GM21526 (cell line): ENCODE results near the gene BTBD9.
"Not testable (repeated sequence)": the region's sequence is repeated elsewhere in the genome, so short reads cannot be mapped to it uniquely, and the experiment has no call there.

Experiments
- ATAC-seq: cut with Tn5 transposase; IDR thresholded peaks from one replicate; pipeline ENCODE4 v1.9.1; 2021; ENCODE audit warnings: moderate library complexity; ENCODE audit not compliant: unreplicated experiment, low FRiP score

Gene BTBD9

DNA sequence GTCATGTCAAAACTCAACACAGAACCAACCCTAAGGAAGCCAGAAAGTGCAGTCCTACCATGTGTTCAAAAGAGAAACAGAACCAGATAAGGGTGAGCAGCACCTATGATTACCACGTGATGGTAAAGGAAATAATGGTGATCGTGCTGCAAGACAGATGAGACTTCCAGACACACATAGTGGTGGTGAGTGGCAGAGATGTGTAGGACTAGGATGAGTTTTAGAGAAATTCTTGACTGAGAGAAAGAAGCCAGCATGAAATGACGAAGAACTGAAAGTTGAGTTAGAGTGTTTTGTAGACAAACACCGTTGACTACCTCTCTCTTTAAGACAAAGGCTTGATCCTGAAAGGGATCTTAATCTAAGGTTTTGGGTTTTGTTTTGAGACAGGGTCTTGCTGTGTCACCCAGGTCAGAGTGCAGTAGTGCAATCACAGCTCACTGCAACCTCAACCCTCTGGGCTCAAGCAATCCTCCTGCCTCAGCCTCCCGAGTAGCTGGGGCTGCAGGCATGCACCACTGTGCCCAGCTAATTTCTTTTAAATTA, 10.6 kb upstream of the BTBD9 start:
- no peak for ATAC-seq

DNA sequence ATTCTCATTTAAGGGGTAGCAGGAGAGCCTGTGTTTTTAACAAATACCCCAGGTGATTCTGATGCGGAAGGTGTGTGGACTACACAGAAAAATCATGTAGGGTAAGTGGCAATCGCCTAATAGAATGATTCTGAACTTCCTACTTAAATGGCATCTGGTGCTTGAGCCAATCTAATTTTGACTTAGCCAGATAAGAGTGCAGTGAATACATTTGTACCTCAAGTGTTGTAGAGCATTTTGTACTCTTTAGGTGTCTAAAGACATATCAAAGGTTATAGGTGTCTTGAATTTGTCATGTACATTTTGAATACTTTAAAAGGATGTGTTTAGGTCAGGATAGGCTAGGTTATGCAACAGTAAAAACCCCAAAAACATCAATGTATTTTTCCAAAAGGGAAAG, 10.0 kb upstream of the BTBD9 start:
- no peak for ATAC-seq

DNA sequence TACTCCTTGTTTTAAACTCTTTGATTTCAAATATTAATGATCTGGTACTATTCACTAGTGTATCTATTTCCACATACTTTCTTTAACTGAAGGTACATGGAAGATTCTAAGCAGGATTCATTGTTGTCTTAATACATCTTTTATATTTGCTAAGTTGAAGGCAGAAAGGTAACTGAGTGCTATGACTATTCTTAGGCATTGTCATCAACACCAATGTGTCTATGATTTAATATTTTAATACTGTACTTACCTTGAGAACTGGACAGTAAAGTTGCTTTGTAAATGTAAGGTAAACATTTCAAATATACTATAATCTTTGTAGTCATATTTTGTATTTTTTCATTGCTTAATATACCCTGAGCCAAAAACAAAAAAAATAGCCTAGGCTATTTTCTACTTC, 8.9 kb upstream of the BTBD9 start:
- no peak for ATAC-seq

DNA sequence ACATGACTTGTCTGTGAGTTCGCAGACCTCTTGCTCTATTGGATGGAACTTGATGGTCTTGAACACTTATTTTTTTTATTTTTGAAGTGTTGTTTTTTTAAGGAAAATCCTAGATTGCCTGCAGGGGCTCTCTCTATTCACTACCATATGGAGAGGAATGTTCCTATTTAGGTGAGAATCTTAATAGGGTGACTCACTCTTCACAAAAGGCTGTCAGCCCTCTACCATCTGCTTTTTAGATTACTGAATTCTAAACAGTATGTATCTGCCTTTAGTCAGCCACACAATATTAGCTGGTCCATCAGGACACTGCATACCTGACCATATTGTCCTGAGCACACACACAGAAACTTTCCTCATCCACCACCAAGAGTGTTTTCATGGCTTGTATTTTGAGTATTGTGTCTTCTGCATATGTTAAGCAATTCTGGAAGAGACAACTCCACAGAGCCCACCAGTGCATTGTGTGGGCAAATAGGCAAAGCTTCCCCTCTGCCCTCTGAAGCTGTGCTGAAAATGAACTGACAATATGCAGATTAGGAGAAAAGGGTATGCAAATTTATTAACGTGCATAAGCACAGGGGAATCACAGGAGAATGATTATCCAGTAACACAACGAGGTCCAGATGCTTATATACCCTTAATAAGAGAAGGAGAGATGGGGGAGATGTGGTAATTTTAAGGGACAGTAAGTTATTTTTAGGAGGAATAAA, 6.6 kb upstream of the BTBD9 start:
- no peak for ATAC-seq

DNA sequence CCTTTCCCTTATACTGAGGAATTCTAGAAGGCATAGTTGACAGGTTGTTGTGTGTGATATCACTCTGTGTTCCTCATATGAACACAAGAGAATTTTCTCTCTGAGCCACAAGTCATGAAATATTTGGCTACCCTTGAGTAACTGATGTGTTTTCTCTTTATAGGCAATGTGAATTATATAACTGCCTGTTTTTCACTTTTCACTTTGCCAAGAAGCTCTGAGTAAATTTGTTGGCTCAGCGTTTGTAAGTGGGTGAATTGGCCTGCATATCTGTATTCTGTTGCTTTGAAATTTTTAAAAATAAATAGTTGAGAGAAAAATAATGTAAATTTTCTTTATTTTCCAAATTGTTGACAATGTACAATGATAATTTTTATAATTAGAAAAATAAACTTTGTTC, 5.2 kb upstream of the BTBD9 start:
- no peak for ATAC-seq

DNA sequence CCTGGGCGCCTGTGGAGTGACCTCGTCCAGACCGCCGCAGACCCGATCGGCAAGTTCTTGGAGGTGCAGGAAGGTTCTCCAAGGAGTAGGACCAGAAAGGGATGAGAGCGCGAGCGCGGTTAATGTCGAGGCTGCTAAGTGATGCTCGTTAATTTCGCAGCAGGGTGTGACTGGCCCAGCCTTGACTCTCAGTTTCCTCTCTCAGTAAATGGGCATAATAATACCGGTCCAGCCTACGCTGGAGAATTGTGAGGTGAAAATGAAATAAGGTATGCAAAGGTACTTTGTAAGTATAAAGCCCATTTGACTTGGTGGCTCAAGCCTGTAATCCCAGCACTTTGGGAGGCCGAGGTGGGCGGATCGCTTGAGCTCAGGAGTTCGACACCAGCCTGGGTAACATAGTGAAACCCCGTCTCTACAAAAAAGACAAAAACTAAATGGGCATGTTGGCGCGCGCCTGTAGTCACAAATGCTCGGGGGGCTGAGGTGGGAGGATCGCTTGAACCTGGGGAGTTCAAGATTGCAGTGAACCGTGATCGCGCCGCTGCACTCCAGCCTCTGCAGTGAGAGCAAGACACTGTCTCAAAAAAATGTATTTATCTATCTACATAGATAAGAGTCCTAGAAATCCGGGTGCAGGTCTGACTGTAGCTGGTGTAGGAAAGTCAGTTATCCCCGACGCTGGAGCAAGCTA, 634 bp upstream of the BTBD9 start:
- ATAC-seq, result no peak

DNA sequence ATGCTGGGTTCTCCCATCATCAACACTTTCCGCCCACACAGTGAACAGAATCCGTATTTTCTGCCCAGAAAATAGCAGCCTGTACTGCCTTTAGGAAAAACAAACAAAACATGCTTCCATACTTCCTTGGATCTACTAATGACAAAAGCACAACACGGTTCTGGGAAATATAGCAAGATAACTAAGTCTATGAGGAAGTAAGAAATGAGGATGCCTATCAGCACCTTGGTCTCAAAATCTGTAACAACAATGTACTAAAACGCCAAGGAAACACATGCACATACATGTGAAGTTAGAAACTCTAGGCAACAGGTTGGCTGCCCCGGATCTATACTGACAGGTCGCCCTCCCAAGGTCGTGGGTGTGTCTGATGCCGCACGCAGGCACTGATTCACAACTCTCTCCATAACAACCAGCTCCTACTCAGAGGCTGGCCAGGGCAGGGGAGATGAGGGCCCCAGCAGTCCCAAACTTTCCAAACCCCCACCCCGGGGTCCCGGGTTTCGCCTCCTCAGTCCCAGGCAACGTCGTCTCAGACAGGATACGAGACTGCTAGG, 710 bp downstream of the BTBD9 start:
- ATAC-seq, result peak; percentile 27

DNA sequence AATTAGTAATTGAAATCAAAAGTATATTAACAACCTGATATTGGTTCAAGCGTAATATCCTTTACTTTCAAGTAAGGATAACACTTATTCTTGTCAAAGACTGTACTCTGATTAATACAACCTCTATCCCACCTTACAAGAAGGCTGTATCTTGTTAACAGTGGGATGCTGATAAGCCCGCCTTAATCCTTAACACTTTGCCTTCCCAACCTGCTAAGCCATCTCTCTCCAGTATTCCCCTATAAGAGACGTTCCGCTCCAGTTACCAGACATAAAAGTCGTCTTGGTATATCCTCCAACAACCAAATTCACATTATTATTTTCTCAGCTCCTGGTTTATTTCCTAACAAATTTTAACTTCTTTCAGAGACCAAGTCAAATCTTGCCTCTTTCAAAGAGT, 2.0 kb downstream of the BTBD9 start:
- ATAC-seq, result no peak

DNA sequence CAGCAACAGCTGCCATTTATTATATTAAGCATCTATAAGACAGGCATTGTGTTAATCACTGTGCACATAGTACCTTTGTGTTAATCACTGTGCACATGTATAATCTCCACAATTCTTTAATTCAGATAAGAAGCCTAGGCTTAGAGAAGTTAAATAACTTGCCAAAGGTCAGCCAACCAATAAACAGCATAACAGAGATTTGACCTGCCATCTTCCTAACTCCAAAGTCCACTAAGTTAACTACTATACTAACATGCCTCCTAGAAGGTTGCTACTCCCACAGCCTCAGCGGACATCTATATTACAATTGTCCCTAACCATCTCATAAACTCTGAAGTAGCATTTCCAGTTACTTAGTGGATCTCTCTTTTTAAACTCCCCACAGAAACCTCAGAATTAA, 3.7 kb downstream of the BTBD9 start:
- no peak for ATAC-seq

DNA sequence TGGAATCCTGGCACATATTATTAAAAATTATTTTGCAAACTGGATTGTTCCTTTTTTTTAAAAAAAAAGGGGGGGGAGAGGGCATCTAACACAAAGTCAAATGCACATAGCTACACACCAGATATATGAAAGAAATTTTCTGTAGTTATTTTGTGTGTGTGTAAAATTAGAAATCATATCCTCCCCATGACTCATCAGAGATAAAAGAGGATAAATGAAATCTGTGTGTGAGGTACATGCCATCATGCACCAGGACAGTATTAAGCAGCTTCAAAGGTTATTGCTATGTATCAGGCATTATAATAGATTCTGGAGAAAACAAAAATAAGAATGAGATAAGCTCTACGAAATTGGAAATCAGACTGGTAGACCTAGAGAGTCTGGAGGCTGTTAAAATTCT, 5.2 kb downstream of the BTBD9 start:
- ATAC-seq, result no peak

DNA sequence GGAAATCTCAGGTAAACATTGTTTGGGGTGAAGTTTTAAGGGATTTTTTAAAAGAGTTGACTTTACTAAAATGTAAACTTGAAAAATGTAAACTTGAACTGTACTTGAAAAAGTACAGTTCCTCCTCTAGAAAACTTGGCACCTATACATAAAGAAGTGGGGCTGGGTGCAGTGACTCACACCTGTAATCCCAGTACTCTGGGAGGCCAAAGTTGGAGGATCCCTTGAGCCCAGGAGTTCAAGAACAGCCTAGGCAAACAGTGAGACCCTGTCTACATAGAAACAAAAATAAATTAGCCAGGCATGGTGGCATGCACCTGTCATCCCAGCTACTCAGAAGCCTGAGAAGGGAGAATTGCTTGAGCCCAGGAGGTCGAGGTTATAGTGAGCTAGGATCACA, 7.2 kb downstream of the BTBD9 start:
- ATAC-seq, result no peak

DNA sequence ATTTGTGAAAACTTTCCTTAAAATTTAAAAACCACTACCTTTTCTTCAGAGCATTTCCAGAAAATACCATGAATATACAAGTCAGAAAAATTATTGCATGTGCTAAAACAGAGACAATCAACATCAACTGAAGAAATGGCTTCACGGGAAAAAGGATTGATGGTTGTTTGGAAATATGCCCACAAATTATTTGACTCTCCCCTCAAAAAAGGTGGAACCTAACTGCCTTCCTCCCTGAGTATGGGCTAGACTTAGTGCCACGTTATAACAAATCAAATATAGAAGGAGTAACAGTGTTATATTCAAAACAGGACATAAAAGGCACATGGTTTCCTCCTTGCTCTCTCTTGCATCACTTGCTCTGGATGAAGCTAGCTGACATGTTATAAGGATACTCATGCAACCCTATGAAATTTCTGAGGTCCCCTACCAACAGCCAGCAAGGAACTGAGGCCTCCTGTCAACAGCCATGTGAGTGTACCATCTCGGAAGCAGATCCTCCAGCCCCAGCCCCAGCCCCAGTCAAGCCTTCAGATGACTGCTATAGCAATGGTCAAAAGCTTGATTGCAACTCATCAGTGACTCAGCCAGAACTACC, 8.4 kb downstream of the BTBD9 start:
- no peak for ATAC-seq

DNA sequence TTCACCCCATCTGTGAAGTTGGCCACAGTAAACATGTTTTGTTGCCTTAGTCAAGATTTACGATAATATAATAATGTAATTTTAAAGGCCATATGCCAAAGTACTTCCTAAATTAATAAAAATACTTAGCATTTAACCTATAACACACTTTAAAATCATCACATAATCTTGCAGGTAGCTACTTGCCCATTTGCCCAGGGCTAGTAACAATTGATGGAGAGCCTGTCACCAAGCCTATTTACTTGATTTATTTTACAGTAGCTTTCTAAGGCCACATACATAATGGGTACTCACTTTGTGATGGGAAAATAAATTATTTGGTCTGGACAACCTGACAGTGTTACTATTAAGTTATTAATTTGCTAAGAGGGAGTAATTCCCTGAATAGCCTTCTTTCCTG, 14.5 kb downstream of the BTBD9 start:
- ATAC-seq, result no peak

DNA sequence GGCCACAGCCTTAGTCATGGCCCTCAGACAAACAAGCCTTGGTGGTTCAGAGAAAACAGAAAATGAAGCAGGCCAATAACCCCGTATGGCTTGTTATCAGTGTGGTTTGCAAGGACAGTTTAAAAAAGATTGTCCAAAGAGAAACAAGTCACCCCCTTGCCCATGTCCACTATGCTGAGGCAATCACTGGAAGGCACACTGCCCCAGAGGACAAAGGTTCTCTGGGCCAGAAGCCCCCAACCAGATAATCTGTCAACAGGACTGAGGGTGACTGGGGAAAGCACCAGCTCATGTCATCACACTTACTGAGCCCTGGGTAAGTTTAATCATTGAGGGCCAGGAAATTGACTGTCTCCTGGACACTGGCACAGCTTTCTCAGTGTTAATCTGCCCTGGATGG, 20.4 kb downstream of the BTBD9 start:
- ATAC-seq, result not testable (repeated sequence)

DNA sequence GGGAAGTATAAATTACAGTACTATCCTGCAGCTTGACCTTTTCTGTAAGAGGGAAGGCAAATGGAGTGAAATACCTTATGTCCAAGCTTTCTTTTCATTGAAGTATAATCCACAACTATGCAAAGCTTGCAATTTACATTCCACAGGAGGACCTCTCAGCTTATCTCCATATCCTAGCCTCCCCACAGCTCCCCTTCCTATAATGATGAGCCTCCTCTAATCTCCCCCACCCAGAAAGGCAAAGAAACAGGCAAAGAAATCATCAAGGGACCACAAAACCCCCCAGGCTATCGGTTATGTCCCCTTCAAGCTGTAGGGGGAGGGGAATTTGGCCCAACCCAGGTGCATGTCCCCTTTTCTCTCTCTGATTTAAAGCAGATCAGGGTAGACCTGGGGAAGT, 21.4 kb downstream of the BTBD9 start:
- ATAC-seq, result not testable (repeated sequence)

DNA sequence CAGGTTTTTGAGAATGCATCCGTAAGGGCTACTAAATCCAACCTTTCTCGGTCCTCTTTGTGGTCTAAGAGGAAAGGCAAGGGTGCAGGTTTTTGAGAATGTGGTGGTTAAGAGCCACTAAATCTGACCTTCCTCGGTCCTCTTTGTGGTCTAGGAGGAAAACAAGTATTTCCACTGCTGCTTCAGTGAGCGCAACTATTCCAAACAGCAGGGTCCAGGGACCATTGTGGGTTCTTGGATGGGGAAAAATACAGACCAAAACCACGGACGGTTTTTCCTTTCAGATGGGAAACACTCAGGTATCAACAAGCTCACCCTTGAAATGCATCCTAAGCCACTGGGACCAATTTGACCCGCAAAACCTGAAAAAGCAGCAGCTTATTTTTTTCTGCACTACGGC, 21.9 kb downstream of the BTBD9 start:
- ATAC-seq, result no peak

DNA sequence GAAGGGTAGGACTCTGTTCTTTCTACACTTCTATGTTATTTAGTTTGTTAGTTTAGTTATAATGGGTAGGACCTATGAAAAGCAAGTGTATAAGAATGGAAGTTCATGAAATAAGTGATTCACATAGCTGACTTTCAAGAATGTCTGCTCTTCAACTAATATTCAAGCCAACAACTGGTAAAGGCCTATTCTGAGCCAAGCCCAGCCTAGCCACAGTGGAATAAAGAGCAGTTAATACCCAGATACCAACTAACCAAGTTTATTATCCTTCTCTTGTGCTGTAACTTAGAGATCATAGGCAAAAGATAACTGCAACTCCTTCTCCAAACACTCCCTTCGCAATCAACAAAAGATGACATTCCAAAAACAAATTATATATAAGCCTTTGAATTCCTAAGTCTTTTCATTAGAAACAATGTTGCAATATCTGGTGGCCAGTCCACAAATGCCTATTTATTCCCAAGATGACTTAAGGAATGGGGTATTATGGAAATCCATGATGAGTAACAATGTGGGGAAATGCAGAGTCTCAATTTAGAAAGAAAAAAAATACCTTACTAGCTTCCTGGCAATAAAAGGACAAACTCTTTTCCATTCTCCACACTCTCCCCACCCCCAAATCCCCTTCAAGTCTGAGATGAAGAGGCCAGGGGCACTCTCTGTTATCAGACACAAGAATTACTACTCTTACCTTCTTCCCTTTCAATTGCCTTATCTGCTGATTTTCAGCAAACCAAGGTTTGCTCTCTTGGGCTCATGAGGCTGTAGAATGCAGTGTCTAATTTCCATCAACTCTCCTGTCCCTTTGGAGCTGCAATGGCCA, 27.4 kb downstream of the BTBD9 start:
- no peak for ATAC-seq

DNA sequence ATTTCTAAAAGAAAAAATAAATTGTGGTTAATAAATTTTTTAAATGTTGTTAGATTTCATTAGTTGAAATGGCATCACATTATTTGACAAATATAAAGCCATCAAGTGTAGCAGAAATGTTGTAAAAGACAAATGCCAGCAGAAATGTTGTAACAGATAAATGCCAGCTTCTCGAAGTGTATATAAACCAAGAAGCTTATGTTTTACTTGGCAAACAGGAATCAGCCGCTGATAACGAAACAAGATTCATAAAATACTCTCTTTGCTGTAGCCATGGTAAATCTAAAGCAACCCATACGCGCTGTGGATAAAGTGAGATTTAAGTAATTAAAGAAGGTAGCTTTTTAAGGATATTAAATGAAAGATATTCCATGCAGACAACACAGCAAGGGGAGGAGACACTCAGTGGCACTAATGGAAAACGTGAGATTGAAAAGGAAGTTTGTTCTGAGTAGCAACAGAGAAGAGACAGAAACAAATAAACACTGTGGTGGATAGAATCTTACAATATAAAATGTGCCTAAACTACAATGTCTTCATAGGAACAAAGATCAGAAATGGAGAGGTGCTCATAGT, 29.6 kb downstream of the BTBD9 start:
- ATAC-seq, result no peak

DNA sequence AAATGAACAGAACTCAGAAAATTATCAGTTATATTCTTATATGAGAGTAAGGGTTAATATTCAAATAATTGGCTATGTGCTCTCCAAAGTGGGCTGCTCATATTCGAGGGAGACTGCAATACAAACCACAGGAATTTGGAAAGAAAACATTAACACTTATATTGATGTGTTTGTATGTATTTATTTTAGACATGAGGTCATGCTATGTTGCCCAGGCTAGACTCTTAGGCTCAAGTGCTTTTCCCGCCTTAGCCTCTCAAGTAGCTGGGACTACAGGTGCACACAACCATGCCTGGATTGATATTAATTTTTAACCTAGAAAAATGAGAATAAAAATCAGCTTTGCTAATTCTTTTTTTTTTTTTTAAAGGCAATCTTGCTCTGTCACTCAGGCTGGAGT, 35.0 kb downstream of the BTBD9 start:
- ATAC-seq, result no peak

DNA sequence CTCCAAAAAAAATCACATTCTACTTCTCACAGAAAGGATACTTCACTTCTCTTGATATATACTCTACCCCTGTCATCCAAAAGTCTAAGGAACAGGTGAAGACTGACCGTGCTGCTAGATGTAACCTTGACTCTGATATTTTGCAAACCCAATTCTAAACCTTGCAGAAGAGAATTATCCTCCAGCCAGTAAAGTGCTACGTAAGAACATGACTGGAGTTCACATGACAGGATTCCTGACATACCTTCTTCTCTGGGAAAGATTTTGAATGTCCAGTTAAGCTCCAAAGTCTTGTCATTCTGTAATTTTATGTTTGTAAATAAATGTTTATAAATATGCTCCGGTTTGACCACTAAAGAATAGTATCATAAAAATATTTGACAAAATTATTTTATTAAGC, 35.8 kb downstream of the BTBD9 start:
- ATAC-seq, result no peak
